ENCODE data around the gene CD164. TPM values are rescaled to one million over a fixed set of nuclear protein-coding genes. Genes with fewer than 3 reads are reported as not detected.

CD164 gene
- total and polyA plus RNA-seq, 2 donors (not counting 3 experiments of a cell fraction or from before 2014, with no cell fraction given), result 116 to 172 TPM

DNA sequence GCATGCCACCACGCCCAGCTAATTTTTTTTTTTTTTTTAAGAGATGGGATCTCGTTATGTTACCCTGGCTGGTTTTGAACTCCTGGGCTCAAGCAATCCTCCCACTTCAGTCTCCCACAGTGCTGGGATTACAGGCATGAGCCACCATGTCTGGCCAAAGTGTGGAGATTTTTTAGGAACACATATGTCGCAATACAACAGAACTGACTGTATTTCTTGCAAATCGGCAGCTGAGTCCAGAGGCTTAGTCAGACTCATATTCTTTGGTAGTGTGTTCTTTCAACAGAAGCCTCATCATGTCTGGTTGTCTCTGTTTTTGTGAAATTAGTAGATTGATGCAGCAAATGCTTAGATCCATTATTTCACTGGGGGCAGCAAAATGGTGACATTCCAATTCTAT lies 23.9 kb upstream of the CD164 start:
- FAIRE-seq, result no peak
- CTCF ChIA-PET, result no interaction called here
- no peaks in the 10 kb centered on the region for H3K36me3 ChIP-seq (ENCODE audit: control insufficient read depth in 2 of 2, extremely low read depth in 1 of 2, insufficient read depth in 2 of 2, low read length in 2 of 2)
- H3K9ac ChIP-seq (replicated peaks; ENCODE audit: extremely low read depth, insufficient read depth, low read length), result no peak overlapping the region
- no peak for DNase-seq (ENCODE audit: low read depth, low spot score)
- dilution Hi-C loops (cut with MboI; ENCODE audit: extremely low pct_ligation_motif_present, low sequenced_read_pairs) (no loop called here), intact Hi-C loops (cut with micrococcal nuclease) (no loop called here)
- no peaks in the 10 kb centered on the region for H4K20me1 ChIP-seq (replicated peaks; ENCODE audit: control insufficient read depth, extremely low read depth, insufficient read depth, low read length)
- TF ChIP-seq GATA2 (IDR thresholded peaks at IDR 0.05; ENCODE audit: insufficient read depth, insufficient read length, low read depth, low read length), result no peak
- no TSS peak for BruUV-seq (replicated peaks)
- H3K4me3 ChIP-seq (replicated peaks in 1 of 3; ENCODE audit: insufficient read depth in 1 of 3, low read depth in 1 of 3, low read length in 3 of 3), result no peak overlapping the region
- H3K9me1 ChIP-seq (replicated peaks; ENCODE audit: control insufficient read depth, extremely low read depth, insufficient read depth, low read length), result no peaks in the 10 kb centered on the region
- no peaks in the 10 kb centered on the region for H3K79me2 ChIP-seq (ENCODE audit: control insufficient read depth, insufficient read depth, low read length)
- H3K4me2 ChIP-seq (ENCODE audit: insufficient read depth, low read length), result no peak overlapping the region
- H2AFZ ChIP-seq (ENCODE audit: low read depth, low read length), result no peak overlapping the region
- POLR2A ChIA-PET, result no interaction called here
- H3K4me1 ChIP-seq (ENCODE audit: control insufficient read depth, extremely low read depth, insufficient read depth, low read length), result no peaks in the 10 kb centered on the region
- H3K27ac ChIP-seq (ENCODE audit: insufficient read depth, low read depth, low read length), result no peak overlapping the region
- H3K9me3 ChIP-seq (replicated peaks; ENCODE audit: control insufficient read depth, insufficient read depth, low read length), result no peaks in the 10 kb centered on the region
- peaks cover 2 to 6% of the 10 kb centered on the region in 2 experiments for H3K27me3 ChIP-seq (ENCODE audit: control insufficient read depth in 2 of 2, insufficient read depth in 2 of 2, low read length in 2 of 2)

DNA sequence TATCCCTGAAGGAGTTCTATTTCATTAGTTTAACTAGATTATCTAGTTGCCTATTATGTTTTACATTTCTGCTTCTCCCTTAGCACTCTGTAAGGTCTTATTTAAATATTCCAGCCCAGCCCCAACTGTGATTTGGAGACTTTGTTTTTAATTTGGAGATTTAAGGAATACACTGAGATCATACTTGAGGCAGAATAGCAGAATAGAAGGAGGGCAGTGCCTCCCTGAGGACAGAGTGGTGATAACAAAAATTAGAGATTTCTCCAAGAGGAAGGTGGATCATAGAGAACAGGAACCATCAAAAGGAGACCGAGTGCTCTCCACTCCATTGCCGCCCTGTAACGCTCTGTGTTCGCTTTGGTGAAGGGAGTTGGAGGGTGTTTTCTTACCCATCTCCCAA lies 14.8 kb upstream of the CD164 start:
- no peaks in the 10 kb centered on the region for H4K20me1 ChIP-seq (replicated peaks; ENCODE audit: control insufficient read depth, extremely low read depth, insufficient read depth, low read length)
- no TSS peak for BruUV-seq (replicated peaks)
- H3K9me1 ChIP-seq (replicated peaks; ENCODE audit: control insufficient read depth, extremely low read depth, insufficient read depth, low read length), result no peaks in the 10 kb centered on the region
- no peaks in the 10 kb centered on the region for H3K79me2 ChIP-seq (ENCODE audit: control insufficient read depth, insufficient read depth, low read length)
- FAIRE-seq (no peak), DNase-seq (ENCODE audit: low read depth, low spot score) (peak; percentile 35)
- no peaks in the 10 kb centered on the region for H3K4me1 ChIP-seq (ENCODE audit: control insufficient read depth, extremely low read depth, insufficient read depth, low read length)
- no peaks in the 10 kb centered on the region for H3K36me3 ChIP-seq (ENCODE audit: control insufficient read depth in 2 of 2, extremely low read depth in 1 of 2, insufficient read depth in 2 of 2, low read length in 2 of 2)
- ChIA-PET CTCF (interaction anchor here (0.6 to 3.1 kb wide), 5 partner anchors 13 to 321 kb away, joined by 3 to 41 read pairs (median 6); no protein-coding TSS in a partner anchor), POLR2A (no interaction called here)
- intact Hi-C loops (cut with micrococcal nuclease), result no loop called here
- no peak overlapping the region for H3K4me3 ChIP-seq (replicated peaks in 1 of 3; ENCODE audit: insufficient read depth in 1 of 3, low read depth in 1 of 3, low read length in 3 of 3)
- H3K9me3 ChIP-seq (replicated peaks; ENCODE audit: control insufficient read depth, insufficient read depth, low read length), result no peaks in the 10 kb centered on the region
- no peak overlapping the region for H3K27ac ChIP-seq (ENCODE audit: insufficient read depth, low read depth, low read length)
- no peak overlapping the region for H3K4me2 ChIP-seq (ENCODE audit: insufficient read depth, low read length)
- H3K9ac ChIP-seq (replicated peaks; ENCODE audit: extremely low read depth, insufficient read depth, low read length), result no peak overlapping the region
- H2AFZ ChIP-seq (ENCODE audit: low read depth, low read length), result no peak overlapping the region
- dilution Hi-C loops (cut with MboI; ENCODE audit: extremely low pct_ligation_motif_present, low sequenced_read_pairs), result no loop called here
- no peaks in the 10 kb centered on the region for H3K27me3 ChIP-seq (ENCODE audit: control insufficient read depth in 2 of 2, insufficient read depth in 2 of 2, low read length in 2 of 2)
- TF ChIP-seq POLR2AphosphoS5 (IDR thresholded peaks at IDR 0.05; ENCODE audit: insufficient read depth, low read depth, low read length) (no peak), POLR2A (IDR thresholded peaks at IDR 0.05; ENCODE audit: low read depth, low read length) (no peak), FOS (IDR thresholded peaks at IDR 0.05; ENCODE audit: borderline replicate concordance, insufficient read depth, low read length) (no peak), JUN (IDR thresholded peaks at IDR 0.05; ENCODE audit: borderline replicate concordance, insufficient read depth, insufficient read length, low read depth) (no peak), EZH2 (IDR thresholded peaks at IDR 0.05; ENCODE audit: borderline replicate concordance, low read depth, low read length, severe bottlenecking) (no peak), GATA2 (IDR thresholded peaks at IDR 0.05; ENCODE audit: insufficient read depth, insufficient read length, low read depth, low read length) (no peak), MYC (IDR thresholded peaks at IDR 0.05; ENCODE audit: low read depth, low read length) (no peak)
- TF ChIP-seq, protein P1, sequence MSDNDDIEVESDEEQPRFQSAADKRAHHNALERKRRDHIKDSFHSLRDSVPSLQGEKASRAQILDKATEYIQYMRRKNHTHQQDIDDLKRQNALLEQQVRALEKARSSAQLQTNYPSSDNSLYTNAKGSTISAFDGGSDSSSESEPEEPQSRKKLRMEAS (IDR thresholded peaks at IDR 0.05; ENCODE audit: insufficient read depth, insufficient read length), result no peak
- TF ChIP-seq, protein P2, sequence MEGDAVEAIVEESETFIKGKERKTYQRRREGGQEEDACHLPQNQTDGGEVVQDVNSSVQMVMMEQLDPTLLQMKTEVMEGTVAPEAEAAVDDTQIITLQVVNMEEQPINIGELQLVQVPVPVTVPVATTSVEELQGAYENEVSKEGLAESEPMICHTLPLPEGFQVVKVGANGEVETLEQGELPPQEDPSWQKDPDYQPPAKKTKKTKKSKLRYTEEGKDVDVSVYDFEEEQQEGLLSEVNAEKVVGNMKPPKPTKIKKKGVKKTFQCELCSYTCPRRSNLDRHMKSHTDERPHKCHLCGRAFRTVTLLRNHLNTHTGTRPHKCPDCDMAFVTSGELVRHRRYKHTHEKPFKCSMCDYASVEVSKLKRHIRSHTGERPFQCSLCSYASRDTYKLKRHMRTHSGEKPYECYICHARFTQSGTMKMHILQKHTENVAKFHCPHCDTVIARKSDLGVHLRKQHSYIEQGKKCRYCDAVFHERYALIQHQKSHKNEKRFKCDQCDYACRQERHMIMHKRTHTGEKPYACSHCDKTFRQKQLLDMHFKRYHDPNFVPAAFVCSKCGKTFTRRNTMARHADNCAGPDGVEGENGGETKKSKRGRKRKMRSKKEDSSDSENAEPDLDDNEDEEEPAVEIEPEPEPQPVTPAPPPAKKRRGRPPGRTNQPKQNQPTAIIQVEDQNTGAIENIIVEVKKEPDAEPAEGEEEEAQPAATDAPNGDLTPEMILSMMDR (IDR thresholded peaks at IDR 0.05; ENCODE audit: extremely low read depth in 1 of 2, insufficient read depth in 1 of 2, low read depth in 1 of 2, low read length in 2 of 2), result no peak

All from endothelial cell of umbilical vein (primary cell).